IMR-90 (cell line): ENCODE measurements around the gene ZC3H15. TPM values are rescaled to one million over a fixed set of nuclear protein-coding genes. Genes with fewer than 3 reads are reported as not detected.

Source experiments
- ATAC-seq: fragments of 200-7000 bp; cut with Tn5 transposase; 2 replicates; pipeline ENCODE4 v1.9.1; 2020; ENCODE audit warnings: low read depth, mild to moderate bottlenecking, moderate library complexity
- BruUV-seq: library from RNA; stranded (reverse); fragments of 400-500 nt; replicated peaks from 2 replicates; lab custom pipeline; 2021; lab: Mats Ljungman, UMichigan
- CTCF ChIA-PET: fragments of 300-600 bp; formaldehyde crosslinking; extraction: SDS; loops from one replicate; lab custom pipeline; 2021; ENCODE audit warnings: antibody characterized with exemption; lab: Yijun Ruan, JAX
- POLR2A ChIA-PET: fragments of 300-600 bp; sonication (Branson Sonifier 250); formaldehyde crosslinking; loops from one replicate; lab custom pipeline; 2022; ENCODE audit warnings: antibody characterized with exemption; ENCODE audit not compliant: unreplicated experiment; lab: Charles Lee
- DNase-seq: peaks from one replicate; pipeline ENCODE4 v3.0.0; 2013
- H2AFZ ChIP-seq: replicated peaks from 2 replicates; pipeline ENCODE3; 2013; ENCODE audit warnings: low read length, mild to moderate bottlenecking; ENCODE audit not compliant: poor library complexity
- H2AK5ac ChIP-seq: 2 replicates; pipeline ENCODE4 v1.6.1; 2013; ENCODE audit warnings: low read depth, low read length, inconsistent platforms
- H2AK9ac ChIP-seq: replicated peaks from 2 replicates; pipeline ENCODE3; 2013; ENCODE audit warnings: mild to moderate bottlenecking, low read depth, low read length, moderate library complexity; ENCODE audit not compliant: poor library complexity
- H2BK120ac ChIP-seq: 2 replicates; pipeline ENCODE4 v1.6.1; 2013; ENCODE audit warnings: low read depth, low read length, inconsistent platforms
- H2BK15ac ChIP-seq: 3 replicates; pipeline ENCODE4 v1.6.1; 2013; ENCODE audit warnings: low read depth, low read length, inconsistent platforms
- H2BK20ac ChIP-seq: 2 replicates; pipeline ENCODE4 v1.6.1; 2013; ENCODE audit warnings: low read depth, mild to moderate bottlenecking, inconsistent platforms, low read length, moderate library complexity
- H2BK5ac ChIP-seq: 2 replicates; pipeline ENCODE4 v1.6.1; 2013; ENCODE audit warnings: mild to moderate bottlenecking, low read depth, low read length, inconsistent platforms; ENCODE audit not compliant: poor library complexity, severe bottlenecking
- H3K14ac ChIP-seq: replicated peaks from 2 replicates; pipeline ENCODE4 v1.6.1; 2013; ENCODE audit warnings: low read depth, low read length, inconsistent platforms
- H3K18ac ChIP-seq: 2 replicates; pipeline ENCODE4 v1.6.1; 2013; ENCODE audit warnings: low read depth, low read length, control low read depth
- H3K23ac ChIP-seq: 2 replicates; pipeline ENCODE4 v1.6.1; 2013; ENCODE audit warnings: low read depth, low read length, inconsistent platforms
- H3K27ac ChIP-seq: 2 replicates; pipeline ENCODE4 v1.5.1; 2013; ENCODE audit warnings: mild to moderate bottlenecking, control low read depth, low read length; ENCODE audit not compliant: insufficient read depth
- H3K27me3 ChIP-seq: 2 replicates; pipeline ENCODE4 v1.6.1; 2013; ENCODE audit warnings: low read length; ENCODE audit not compliant: control insufficient read depth, insufficient read depth
- H3K36me3 ChIP-seq: 2 replicates; pipeline ENCODE4 v1.6.1; 2013; ENCODE audit warnings: low read length, mixed read lengths; ENCODE audit not compliant: control insufficient read depth, insufficient read depth
- H3K4ac ChIP-seq: 2 replicates; pipeline ENCODE4 v1.6.1; 2013; ENCODE audit warnings: low read depth, low read length, inconsistent platforms
- H3K4me1 ChIP-seq: 2 replicates; pipeline ENCODE4 v1.6.1; 2013; ENCODE audit warnings: low read length, mixed read lengths; ENCODE audit not compliant: control insufficient read depth, insufficient read depth
- H3K4me2 ChIP-seq: 2 replicates; pipeline ENCODE4 v1.6.1; 2013; ENCODE audit warnings: low read depth, mild to moderate bottlenecking, control low read depth, low read length, moderate library complexity
- H3K4me3 ChIP-seq: 2 replicates; pipeline ENCODE4 v1.5.1; 2013; ENCODE audit warnings: low read depth, mild to moderate bottlenecking, control low read depth, low read length, moderate library complexity; ENCODE audit not compliant: insufficient read depth
- H3K56ac ChIP-seq: 2 replicates; pipeline ENCODE4 v1.6.1; 2013; ENCODE audit warnings: low read length, inconsistent platforms; ENCODE audit not compliant: insufficient read depth; ENCODE audit errors: extremely low read depth
- H3K79me1 ChIP-seq, 2 experiments: 2 replicates each; pipeline ENCODE4 v1.6.1; 2013; ENCODE audit warnings: low read length in 2 of 2, inconsistent platforms in 1 of 2, low read depth in 1 of 2
- H3K9ac ChIP-seq: 2 replicates; pipeline ENCODE4 v1.6.1; 2013; ENCODE audit warnings: low read depth, low read length, control low read depth
- H3K9me1 ChIP-seq: 2 replicates; pipeline ENCODE4 v1.6.1; 2013; ENCODE audit warnings: low read length, inconsistent platforms; ENCODE audit not compliant: insufficient read depth
- H3K9me3 ChIP-seq: 2 replicates; pipeline ENCODE4 v1.6.1; 2013; ENCODE audit warnings: low read length; ENCODE audit not compliant: control insufficient read depth, insufficient read depth
- H4K20me1 ChIP-seq: 2 replicates; pipeline ENCODE4 v1.6.1; 2013; ENCODE audit warnings: low read length, inconsistent platforms; ENCODE audit not compliant: insufficient read depth
- H4K5ac ChIP-seq: 2 replicates; pipeline ENCODE4 v1.6.1; 2013; ENCODE audit warnings: mild to moderate bottlenecking, low read depth, low read length, control low read depth
- H4K8ac ChIP-seq, 2 experiments: 2 replicates each; pipeline ENCODE4 v1.6.1; 2013; ENCODE audit warnings: low read depth in 2 of 2, low read length in 2 of 2, control low read depth in 1 of 2, inconsistent platforms in 1 of 2
- H4K91ac ChIP-seq: 2 replicates; pipeline ENCODE4 v1.6.1; 2013; ENCODE audit warnings: low read depth, low read length, inconsistent platforms; ENCODE audit not compliant: insufficient read depth
- CEBPB ChIP-seq: IDR thresholded peaks from 2 replicates; pipeline ENCODE4 v1.6.1; 2012; ENCODE audit warnings: low read depth, low read length, improper control_type of control experiment
- CHD1 ChIP-seq: IDR thresholded peaks from 2 replicates; pipeline ENCODE4 v1.6.1; 2012; ENCODE audit warnings: low read depth, low read length, improper control_type of control experiment
- FOS ChIP-seq: fragments of 150-350 bp; IDR thresholded peaks from 2 replicates; pipeline ENCODE4 v1.6.1; 2016; ENCODE audit warnings: low read depth, low read length
- MAFK ChIP-seq: IDR thresholded peaks from 2 replicates; pipeline ENCODE4 v1.6.1; 2012; ENCODE audit warnings: low read depth, low read length, improper control_type of control experiment
- MAZ ChIP-seq: IDR thresholded peaks from 2 replicates; pipeline ENCODE4 v1.6.1; 2012; ENCODE audit warnings: low read depth, mild to moderate bottlenecking, low read length, improper control_type of control experiment, moderate library complexity, borderline replicate concordance
- NFE2L2 ChIP-seq: fragments of 150-350 bp; IDR thresholded peaks from 2 replicates; pipeline ENCODE4 v1.6.1; 2016; ENCODE audit warnings: low read depth, mild to moderate bottlenecking, low read length
- POLR2A ChIP-seq: IDR thresholded peaks from 2 replicates; pipeline ENCODE4 v1.6.1; 2012; ENCODE audit warnings: mild to moderate bottlenecking, low read depth, low read length
- RCOR1 ChIP-seq: IDR thresholded peaks from 2 replicates; pipeline ENCODE4 v1.6.1; 2012; ENCODE audit warnings: mild to moderate bottlenecking, low read length, improper control_type of control experiment; ENCODE audit not compliant: insufficient replicate concordance
- RFX5 ChIP-seq: IDR thresholded peaks from 2 replicates; pipeline ENCODE4 v1.8.0; 2012; ENCODE audit warnings: low read depth, mild to moderate bottlenecking, low read length, moderate library complexity
- WGBS, 2 experiments: methylation state at CpG; one replicate each; pipeline versions ENCODE4 v1.1.5 to v1.1.7; 2013; ENCODE audit warnings: missing lambda C conversion rate in 2 of 2; ENCODE audit not compliant: insufficient read length in 1 of 2; ENCODE audit errors: extremely low coverage in 2 of 2; 5-methylcytosine and 5-hydroxymethylcytosine counted together
- dilution Hi-C: fragments of 300-500 bp; cut with HindIII; formaldehyde crosslinking; loops from one replicate; pipeline ENCODE4 v1.14.3; 2018; ENCODE audit warnings: low sequenced_read_pairs; ENCODE audit not compliant: unreplicated experiment
- in situ Hi-C: fragments of 300-500 bp; cut with MboI; formaldehyde crosslinking; loops from 3 replicates; pipeline ENCODE4 v1.14.3; 2019; ENCODE audit warnings: low sequenced_read_pairs, inconsistent platforms, mixed read lengths
- intact Hi-C: fragments of 100-400 bp; cut with micrococcal nuclease; formaldehyde crosslinking; loops from 2 replicates; pipeline ENCODE4 v1.10.0; 2022
- polyA plus RNA-seq, 3 experiments: library from polyadenylated mRNA; depleted of rRNA; stranded (reverse); fragments of >200 nt; gene quantifications; 2 replicates each; pipeline ENCODE4 v1.2.3, GENCODE V29; 2012; ENCODE audit warnings: low replicate concordance in 1 of 3
- total RNA-seq: library from RNA; depleted of rRNA; stranded (reverse); fragments of >200 nt; gene quantifications from 2 replicates; pipeline ENCODE4 v1.2.3, GENCODE V29; 2012
- TF ChIP-seq, protein P1 (sequence below): fragments of 150-350 bp; IDR thresholded peaks from 2 replicates; pipeline ENCODE4 v1.6.1; 2016; ENCODE audit warnings: low read depth, mild to moderate bottlenecking, low read length, moderate library complexity, borderline replicate concordance
- TF ChIP-seq, protein P2 (sequence below): fragments of 150-350 bp; IDR thresholded peaks from 2 replicates; pipeline ENCODE4 v1.6.1; 2017; ENCODE audit warnings: mild to moderate bottlenecking, antibody characterized with exemption, low read length, low read depth

The ZC3H15 gene
- total and polyA plus RNA-seq, 2 of the 4 experiments (the other 2 are of a cell fraction): 22.9 to 47.4 TPM

DNA sequence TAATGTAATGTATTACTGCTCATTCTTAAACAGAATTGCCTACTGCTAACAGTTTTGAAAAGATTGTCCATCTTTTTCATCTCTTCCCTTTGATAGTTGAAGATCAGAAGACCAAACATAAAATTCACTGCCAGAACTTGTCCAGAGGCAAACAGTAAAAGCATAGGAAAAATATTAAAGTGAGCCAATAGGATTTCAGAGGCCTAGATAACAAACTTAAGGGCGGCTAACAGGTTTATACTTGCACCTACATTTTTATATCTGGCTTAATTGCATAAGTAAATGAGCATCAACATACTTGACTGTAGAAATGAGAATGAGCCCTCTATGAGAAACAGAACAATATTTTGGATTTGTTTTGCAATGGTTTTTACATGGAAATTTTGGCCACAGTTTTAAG is 30.3 kb downstream of the ZC3H15 start:
- Histone ChIP-seq H4K8ac (no peak overlapping the region), H3K27ac (no peak overlapping the region), H2AFZ (no peak overlapping the region), H3K56ac (no peak overlapping the region), H3K9me3 (no peaks in the 10 kb centered on the region; the same call in 1 of the 2 replicates), H4K20me1 (no peaks in the 10 kb centered on the region; the same call in 1 of the 2 replicates), H3K14ac (no peak overlapping the region), H4K91ac (no peak overlapping the region), H3K4ac (no peak overlapping the region), H3K79me1 (peaks cover 6% of the 10 kb centered on the region in 2 experiments; a peak in 3 of 4 replicates), H3K9me1 (no peaks in the 10 kb centered on the region), H3K23ac (no peak overlapping the region), H2AK9ac (no peak overlapping the region), H3K27me3 (no peaks in the 10 kb centered on the region), H2BK120ac (no peak overlapping the region), H3K9ac (no peak overlapping the region), H3K4me3 (no peak overlapping the region), H2BK5ac (no peak overlapping the region), H2BK20ac (no peak overlapping the region), H3K18ac (no peak overlapping the region), H2AK5ac (no peak overlapping the region), H2BK15ac (no peak overlapping the region), H4K5ac (no peak overlapping the region), H3K4me2 (no peak overlapping the region), H3K36me3 (peaks cover 11% of the 10 kb centered on the region), H3K4me1 (no peaks in the 10 kb centered on the region)
- POLR2A ChIA-PET: no interaction called here
- TF ChIP-seq POLR2A (no peak), RFX5 (no peak), MAZ (no peak), FOS (no peak), MAFK (no peak), NFE2L2 (no peak), CHD1 (no peak), RCOR1 (no peak), CEBPB (no peak)
- TF ChIP-seq, protein P1, sequence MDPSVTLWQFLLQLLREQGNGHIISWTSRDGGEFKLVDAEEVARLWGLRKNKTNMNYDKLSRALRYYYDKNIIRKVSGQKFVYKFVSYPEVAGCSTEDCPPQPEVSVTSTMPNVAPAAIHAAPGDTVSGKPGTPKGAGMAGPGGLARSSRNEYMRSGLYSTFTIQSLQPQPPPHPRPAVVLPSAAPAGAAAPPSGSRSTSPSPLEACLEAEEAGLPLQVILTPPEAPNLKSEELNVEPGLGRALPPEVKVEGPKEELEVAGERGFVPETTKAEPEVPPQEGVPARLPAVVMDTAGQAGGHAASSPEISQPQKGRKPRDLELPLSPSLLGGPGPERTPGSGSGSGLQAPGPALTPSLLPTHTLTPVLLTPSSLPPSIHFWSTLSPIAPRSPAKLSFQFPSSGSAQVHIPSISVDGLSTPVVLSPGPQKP: no peak
- TF ChIP-seq, protein P2, sequence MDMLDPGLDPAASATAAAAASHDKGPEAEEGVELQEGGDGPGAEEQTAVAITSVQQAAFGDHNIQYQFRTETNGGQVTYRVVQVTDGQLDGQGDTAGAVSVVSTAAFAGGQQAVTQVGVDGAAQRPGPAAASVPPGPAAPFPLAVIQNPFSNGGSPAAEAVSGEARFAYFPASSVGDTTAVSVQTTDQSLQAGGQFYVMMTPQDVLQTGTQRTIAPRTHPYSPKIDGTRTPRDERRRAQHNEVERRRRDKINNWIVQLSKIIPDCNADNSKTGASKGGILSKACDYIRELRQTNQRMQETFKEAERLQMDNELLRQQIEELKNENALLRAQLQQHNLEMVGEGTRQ: no peak
- dilution Hi-C loops (no loop called here), in situ Hi-C loops (loop anchor here (25.0 kb wide), 2 partner anchors 321 to 946 kb away; partner anchors contain the start of gene ZSWIM2), intact Hi-C loops (no loop called here)
- CTCF ChIA-PET: no interaction called here
- BruUV-seq: no TSS peak
- no peak for ATAC-seq
- WGBS, 2 experiments: no CpG with 5 or more reads among the region's 1 CpG
- DNase-seq: no peak
